ENCODE data around the gene GPR25.

The GPR25 gene

DNA sequence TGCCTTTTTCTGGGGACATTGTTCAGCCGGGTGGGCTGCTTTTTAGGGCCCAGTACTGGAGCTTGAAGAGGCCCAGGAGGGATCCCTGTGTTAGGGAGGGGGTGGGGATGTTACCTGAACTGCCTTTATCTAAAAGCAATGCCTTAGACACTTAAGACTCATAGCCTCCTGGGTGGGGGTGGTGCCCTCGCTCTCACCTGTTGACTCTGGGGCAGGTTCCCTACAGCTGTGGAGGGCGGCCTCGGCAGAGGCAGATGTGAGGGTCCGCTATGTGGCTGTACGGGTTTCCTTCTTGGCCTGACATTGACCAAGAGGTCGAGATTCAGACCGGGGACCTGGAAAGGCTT lies 22.6 kb downstream of the GPR25 start:
- Histone ChIP-seq H3K27me3 (replicated peaks; ENCODE audit: control insufficient read depth, insufficient read depth, low read length) (no peaks in the 10 kb centered on the region), H3K4me3 (replicated peaks; ENCODE audit: low read depth, low read length) (no peak overlapping the region), H3K36me3 (ENCODE audit: control insufficient read depth, insufficient read depth, low read length) (no peaks in the 10 kb centered on the region)
- DNase-seq (ENCODE audit: extremely low read depth, insufficient read length): no peak
- TF ChIP-seq, protein P1, sequence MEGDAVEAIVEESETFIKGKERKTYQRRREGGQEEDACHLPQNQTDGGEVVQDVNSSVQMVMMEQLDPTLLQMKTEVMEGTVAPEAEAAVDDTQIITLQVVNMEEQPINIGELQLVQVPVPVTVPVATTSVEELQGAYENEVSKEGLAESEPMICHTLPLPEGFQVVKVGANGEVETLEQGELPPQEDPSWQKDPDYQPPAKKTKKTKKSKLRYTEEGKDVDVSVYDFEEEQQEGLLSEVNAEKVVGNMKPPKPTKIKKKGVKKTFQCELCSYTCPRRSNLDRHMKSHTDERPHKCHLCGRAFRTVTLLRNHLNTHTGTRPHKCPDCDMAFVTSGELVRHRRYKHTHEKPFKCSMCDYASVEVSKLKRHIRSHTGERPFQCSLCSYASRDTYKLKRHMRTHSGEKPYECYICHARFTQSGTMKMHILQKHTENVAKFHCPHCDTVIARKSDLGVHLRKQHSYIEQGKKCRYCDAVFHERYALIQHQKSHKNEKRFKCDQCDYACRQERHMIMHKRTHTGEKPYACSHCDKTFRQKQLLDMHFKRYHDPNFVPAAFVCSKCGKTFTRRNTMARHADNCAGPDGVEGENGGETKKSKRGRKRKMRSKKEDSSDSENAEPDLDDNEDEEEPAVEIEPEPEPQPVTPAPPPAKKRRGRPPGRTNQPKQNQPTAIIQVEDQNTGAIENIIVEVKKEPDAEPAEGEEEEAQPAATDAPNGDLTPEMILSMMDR (IDR thresholded peaks at IDR 0.05; ENCODE audit: insufficient read depth, low read length, poor library complexity, severe bottlenecking): no peak

DNA sequence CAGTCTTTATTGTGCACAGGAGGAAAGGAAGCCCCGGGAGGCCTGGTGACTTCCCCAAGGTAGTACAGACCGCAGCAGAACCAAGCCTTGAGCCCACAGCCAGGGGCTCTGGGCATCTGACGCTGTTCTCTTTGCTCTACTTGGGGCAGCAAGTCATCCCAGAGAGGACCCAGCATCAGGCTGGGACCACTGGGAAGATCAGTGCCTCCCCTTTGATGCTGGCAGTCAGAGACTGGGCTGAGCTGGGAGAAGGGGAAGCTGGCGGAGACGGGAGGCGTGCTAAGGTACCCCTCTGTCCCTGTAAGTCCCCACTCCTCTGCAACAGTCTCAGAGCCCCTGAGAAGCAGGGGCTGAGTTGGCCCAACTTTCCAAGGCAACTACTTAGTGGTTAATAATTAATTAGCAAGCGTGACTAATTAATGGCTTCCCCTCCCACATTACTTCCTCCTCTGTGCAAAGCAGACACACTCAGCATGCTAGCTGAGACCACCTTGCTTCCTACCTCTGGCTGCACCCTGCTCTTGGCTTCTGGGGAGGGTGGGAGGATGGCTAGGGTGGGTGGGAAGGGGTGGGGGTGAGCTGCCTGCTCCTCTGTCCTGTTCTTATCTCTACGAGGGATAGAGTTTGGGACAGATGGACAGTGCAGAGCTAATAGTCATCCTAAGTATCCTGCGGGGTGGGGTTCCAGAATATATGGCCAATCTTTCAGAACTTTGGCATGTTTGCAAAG lies 23.2 kb downstream of the GPR25 start:
- no peak for DNase-seq (ENCODE audit: extremely low read depth, insufficient read length)
- no peak overlapping the region for H3K4me3 ChIP-seq (replicated peaks; ENCODE audit: low read depth, low read length)
- H3K27me3 ChIP-seq (replicated peaks; ENCODE audit: control insufficient read depth, insufficient read depth, low read length): no peaks in the 10 kb centered on the region
- TF ChIP-seq, protein P1 (IDR thresholded peaks at IDR 0.05; ENCODE audit: insufficient read depth, low read length, poor library complexity, severe bottlenecking): no peak
- no peaks in the 10 kb centered on the region for H3K36me3 ChIP-seq (ENCODE audit: control insufficient read depth, insufficient read depth, low read length)

DNA sequence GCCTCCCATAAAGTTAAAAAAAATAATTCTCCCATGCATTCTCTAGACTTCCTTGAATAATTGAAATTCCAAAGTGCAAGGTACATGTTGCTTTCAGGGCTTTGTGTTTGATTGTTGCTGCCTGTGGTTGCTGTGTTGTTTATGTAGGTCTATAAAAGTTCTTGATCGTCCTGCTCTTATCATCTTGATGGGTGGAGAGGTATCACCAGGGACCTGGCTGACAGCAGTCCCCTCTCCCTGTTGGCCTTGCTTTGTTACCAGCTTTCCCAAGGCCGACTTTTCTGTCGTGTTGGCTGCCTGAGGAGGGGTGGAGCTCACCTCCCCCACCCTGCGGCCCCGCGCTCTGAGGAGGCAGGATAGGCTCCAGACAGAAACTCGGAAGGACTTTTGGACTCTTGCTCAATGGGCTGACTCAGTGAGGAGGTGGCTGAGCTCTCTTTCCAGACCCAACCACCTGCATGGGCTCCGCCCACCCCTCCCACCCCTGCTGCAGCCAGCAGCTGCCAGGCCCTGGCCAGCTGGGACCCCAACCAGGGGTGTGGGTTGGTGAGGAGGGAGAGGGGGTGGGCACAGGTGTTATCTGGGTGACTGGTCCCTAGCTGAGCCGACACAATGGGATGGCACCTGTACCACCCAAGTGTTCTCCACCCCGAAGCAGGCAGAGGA lies 23.9 kb downstream of the GPR25 start:
- TF ChIP-seq, protein P1 (IDR thresholded peaks at IDR 0.05; ENCODE audit: insufficient read depth, low read length, poor library complexity, severe bottlenecking): no peak
- H3K4me3 ChIP-seq (replicated peaks; ENCODE audit: low read depth, low read length): no peak overlapping the region
- H3K27me3 ChIP-seq (replicated peaks; ENCODE audit: control insufficient read depth, insufficient read depth, low read length): no peaks in the 10 kb centered on the region
- no peaks in the 10 kb centered on the region for H3K36me3 ChIP-seq (ENCODE audit: control insufficient read depth, insufficient read depth, low read length)
- DNase-seq (ENCODE audit: extremely low read depth, insufficient read length): no peak

DNA sequence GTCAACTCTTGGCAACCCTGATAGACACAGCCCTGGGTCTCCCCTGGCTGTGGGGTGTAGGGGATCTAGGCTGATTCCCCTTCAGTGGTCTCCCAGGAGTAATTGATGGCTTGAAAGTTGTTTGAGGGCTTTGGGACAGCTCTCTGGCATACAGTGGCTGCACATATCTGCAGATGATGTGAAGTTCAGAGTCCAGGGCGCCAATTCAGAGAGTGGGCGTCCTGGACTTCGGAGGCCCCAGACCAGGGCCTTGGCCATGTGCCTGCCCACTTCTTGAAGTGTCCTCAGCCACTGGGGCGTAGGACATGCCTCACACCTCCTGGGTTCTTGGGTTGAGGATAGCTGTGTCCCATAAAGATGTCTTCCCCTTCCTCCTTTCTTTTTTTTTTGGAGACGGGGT lies 24.5 kb downstream of the GPR25 start:
- TF ChIP-seq, protein P1 (IDR thresholded peaks at IDR 0.05; ENCODE audit: insufficient read depth, low read length, poor library complexity, severe bottlenecking): no peak
- H3K36me3 ChIP-seq (ENCODE audit: control insufficient read depth, insufficient read depth, low read length): no peaks in the 10 kb centered on the region
- H3K27me3 ChIP-seq (replicated peaks; ENCODE audit: control insufficient read depth, insufficient read depth, low read length): no peaks in the 10 kb centered on the region
- no peak for DNase-seq (ENCODE audit: extremely low read depth, insufficient read length)
- no peak overlapping the region for H3K4me3 ChIP-seq (replicated peaks; ENCODE audit: low read depth, low read length)

DNA sequence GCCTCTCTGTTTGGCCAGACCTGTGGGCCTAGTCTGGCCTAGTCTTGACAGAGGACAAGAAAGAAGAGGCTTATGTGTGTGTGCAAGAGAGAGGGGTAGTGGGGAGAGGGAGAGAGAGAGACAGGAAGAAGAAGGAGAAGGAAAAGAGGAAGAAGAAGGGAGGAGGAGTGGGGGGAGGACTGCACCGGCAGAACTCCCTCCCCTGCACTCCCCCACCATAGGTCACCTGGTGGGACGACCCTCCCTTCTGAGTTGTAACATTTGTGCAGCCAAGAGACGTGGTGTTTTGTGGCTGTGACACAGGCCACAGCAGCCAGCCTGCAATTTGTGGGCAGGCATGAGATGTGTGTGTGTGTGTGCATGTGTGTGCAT lies 26.2 kb downstream of the GPR25 start:
- Histone ChIP-seq H3K36me3 (ENCODE audit: control insufficient read depth, insufficient read depth, low read length) (no peaks in the 10 kb centered on the region), H3K4me3 (replicated peaks; ENCODE audit: low read depth, low read length) (no peak overlapping the region), H3K27me3 (replicated peaks; ENCODE audit: control insufficient read depth, insufficient read depth, low read length) (no peaks in the 10 kb centered on the region)
- DNase-seq (ENCODE audit: extremely low read depth, insufficient read length): no peak
- TF ChIP-seq, protein P1 (IDR thresholded peaks at IDR 0.05; ENCODE audit: insufficient read depth, low read length, poor library complexity, severe bottlenecking): no peak
